CD14-positive monocyte (primary cell): ENCODE results near the gene VPS26B. TPM values are rescaled to one million over a fixed set of nuclear protein-coding genes. Genes with fewer than 3 reads are reported as not detected.

Source experiments
- DNase-seq, 3 donors: peaks; one replicate each; pipeline ENCODE4 v3.0.0-alpha.2; 2011 to 2022
- H2AFZ ChIP-seq: 2 replicates; pipeline ENCODE4 v1.6.0; 2012; ENCODE audit warnings: mild to moderate bottlenecking, low read depth, low read length, inconsistent platforms; ENCODE audit not compliant: insufficient read depth, poor library complexity, severe bottlenecking
- H3K27ac ChIP-seq, 2 donors: 1 replicate in 1 of 2; 2 replicates in 1 of 2; pipeline ENCODE4 v1.5.1; 2012 to 2013; ENCODE audit warnings: low read length in 2 of 2, control low read depth in 1 of 2, inconsistent platforms in 1 of 2, low read depth in 1 of 2, mild to moderate bottlenecking in 1 of 2
- H3K27me3 ChIP-seq, 2 donors: one replicate each; pipeline versions ENCODE4 v1.6.0 to v1.6.1; 2011 to 2013; ENCODE audit warnings: low read length in 2 of 2; ENCODE audit not compliant: control insufficient read depth in 2 of 2, insufficient read depth in 2 of 2
- H3K36me3 ChIP-seq, 2 donors: replicated peaks in 1 of 2; 1 replicate in 1 of 2; 2 replicates in 1 of 2; pipeline versions ENCODE4 v1.5.1 to v1.6.1; 2012 to 2013; ENCODE audit warnings: low read length in 2 of 2, control low read depth in 1 of 2, inconsistent platforms in 1 of 2, mild to moderate bottlenecking in 1 of 2; ENCODE audit not compliant: insufficient read depth in 2 of 2, control insufficient read depth in 1 of 2
- H3K4me1 ChIP-seq, 2 donors: 1 replicate in 1 of 2; 2 replicates in 1 of 2; pipeline versions ENCODE4 v1.5.1 to v1.6.1; 2012 to 2013; ENCODE audit warnings: low read length in 2 of 2, control low read depth in 1 of 2, inconsistent platforms in 1 of 2, mild to moderate bottlenecking in 1 of 2, moderate library complexity in 1 of 2; ENCODE audit not compliant: insufficient read depth in 2 of 2, control insufficient read depth in 1 of 2
- H3K4me2 ChIP-seq: replicated peaks from 2 replicates; pipeline ENCODE3; 2012; ENCODE audit warnings: low read length, moderate library complexity, mild to moderate bottlenecking; ENCODE audit not compliant: poor library complexity, severe bottlenecking; ENCODE audit errors: extremely low read depth
- H3K4me3 ChIP-seq, 3 experiments: fragments of 200-600 bp in 1 of 3; sonication (generic) in 1 of 3; replicated peaks in 1 of 3; 1 replicate in 2 of 3; 2 replicates in 1 of 3; pipeline ENCODE4 v1.5.1; 2011 to 2013; ENCODE audit warnings: low read length in 3 of 3, mild to moderate bottlenecking in 3 of 3, control low read depth in 2 of 3, low read depth in 2 of 3, inconsistent platforms in 1 of 3, moderate library complexity in 1 of 3
- H3K79me2 ChIP-seq: 2 replicates; pipeline ENCODE4 v1.6.0; 2012; ENCODE audit warnings: mild to moderate bottlenecking, control low read depth, inconsistent platforms, low read length, moderate library complexity; ENCODE audit not compliant: insufficient read depth
- H3K9ac ChIP-seq: 2 replicates; pipeline ENCODE4 v1.6.0; 2017; ENCODE audit warnings: low read length, mild to moderate bottlenecking; ENCODE audit not compliant: insufficient read depth, poor library complexity, severe bottlenecking
- H3K9me3 ChIP-seq, 2 donors: replicated peaks in 1 of 2; 1 replicate in 1 of 2; 2 replicates in 1 of 2; pipeline versions ENCODE4 v1.5.1 to v1.6.1; 2012 to 2013; ENCODE audit warnings: low read length in 2 of 2, control low read depth in 1 of 2; ENCODE audit not compliant: control insufficient read depth in 1 of 2, insufficient read depth in 1 of 2
- H4K20me1 ChIP-seq: 2 replicates; pipeline ENCODE4 v1.6.0; 2012; ENCODE audit warnings: mild to moderate bottlenecking, low read length, control low read depth, moderate library complexity; ENCODE audit not compliant: insufficient read depth
- H3K27ac Mint-ChIP-seq, 7 donors: one replicate each; pipeline ENCODE4 v1.8.0; 2020; ENCODE audit warnings: mild to moderate bottlenecking in 7 of 7, mixed read lengths in 7 of 7, moderate library complexity in 6 of 7, inconsistent platforms in 2 of 7
- H3K27me3 Mint-ChIP-seq, 3 donors: one replicate each; pipeline ENCODE4 v1.8.0; 2021 to 2022; ENCODE audit warnings: low read depth in 3 of 3, mild to moderate bottlenecking in 3 of 3, mixed read lengths in 3 of 3, moderate library complexity in 3 of 3, inconsistent platforms in 1 of 3
- H3K36me3 Mint-ChIP-seq, 2 donors: one replicate each; pipeline ENCODE4 v1.8.0; 2020; ENCODE audit warnings: mixed read lengths in 2 of 2, inconsistent platforms in 1 of 2, mild to moderate bottlenecking in 1 of 2
- H3K4me1 Mint-ChIP-seq: one replicate; pipeline ENCODE4 v1.8.0; 2020; ENCODE audit warnings: mild to moderate bottlenecking, mixed read lengths
- H3K4me3 Mint-ChIP-seq, 2 donors: one replicate each; pipeline ENCODE4 v1.8.0; 2020; ENCODE audit warnings: mild to moderate bottlenecking in 2 of 2, mixed read lengths in 2 of 2, moderate library complexity in 1 of 2
- H3K9me3 Mint-ChIP-seq, 7 donors: one replicate each; pipeline ENCODE4 v1.8.0; 2020 to 2022; ENCODE audit warnings: mixed read lengths in 7 of 7, mild to moderate bottlenecking in 6 of 7, moderate library complexity in 6 of 7, inconsistent platforms in 2 of 7
- WGBS: methylation state at CpG from one replicate; pipeline ENCODE4 v1.1.5; 2013; ENCODE audit warnings: missing lambda C conversion rate; ENCODE audit not compliant: insufficient coverage; 5-methylcytosine and 5-hydroxymethylcytosine counted together
- intact Hi-C, 2 donors: fragments of 100-400 bp; cut with micrococcal nuclease; formaldehyde crosslinking; loops; one replicate each; pipeline versions ENCODE4 v1.15.0 to v1.15.1; 2023
- polyA plus RNA-seq, 3 donors: library from polyadenylated mRNA; depleted of rRNA in 1 of 3; unstranded in 2 of 3; stranded (reverse) in 1 of 3; fragments of 300-500 nt in 2 of 3; fragments of >200 nt in 1 of 3; fragmentation: Illumina TruSeq in 2 of 3; gene quantifications; 1 replicate in 2 of 3; 2 replicates in 1 of 3; pipeline ENCODE4 v1.2.3, GENCODE V29; 2012 to 2021
- TF ChIP-seq, protein P1 (sequence below): fragments of 200-600 bp; IDR thresholded peaks from one replicate; pipeline ENCODE4 v1.8.0; 2022; ENCODE audit warnings: antibody characterized with exemption, mild to moderate bottlenecking

Gene VPS26B
- polyA plus RNA-seq, 3 donors, result 30.4 to 38.4 (median 34.3) TPM

DNA sequence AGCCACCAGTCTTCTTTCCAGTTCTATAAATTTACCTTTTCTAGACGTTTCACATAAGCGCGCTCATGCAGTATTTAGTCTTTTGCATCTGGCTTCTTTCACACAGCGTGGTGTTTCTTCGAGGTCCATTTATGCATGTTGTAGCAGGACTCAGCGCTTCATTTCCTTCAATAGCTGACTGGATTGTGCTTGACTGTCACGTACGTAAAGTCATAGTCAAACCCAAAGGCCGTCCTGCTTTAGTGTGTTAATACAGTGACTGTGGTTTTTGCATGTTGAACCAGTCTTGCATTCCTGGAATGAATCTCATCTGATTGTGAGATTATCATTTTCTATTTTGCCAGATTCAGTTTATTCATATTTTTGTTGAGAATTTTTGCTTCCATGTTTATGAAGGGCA is 70.2 kb downstream of the VPS26B start:
- Mint-ChIP-seq H3K27me3 (peaks cover 11 to 25% (median 12%) of the 10 kb centered on the region in 3 donors), H3K4me1 (no peaks in the 10 kb centered on the region), H3K4me3 (no peak overlapping the region), H3K27ac (no peak overlapping the region), H3K9me3 (peaks cover 0 to 3% (median 0%) of the 10 kb centered on the region in 7 donors), H3K36me3 (no peaks in the 10 kb centered on the region)
- no peaks in the 10 kb centered on the region for H3K27me3 ChIP-seq
- H2AFZ ChIP-seq, result no peak overlapping the region
- H3K9ac ChIP-seq, result no peak overlapping the region
- intact Hi-C loops, result no loop called here
- no peak overlapping the region for H3K4me3 ChIP-seq
- no peaks in the 10 kb centered on the region for H3K9me3 ChIP-seq
- no peak overlapping the region for H3K4me2 ChIP-seq
- H3K27ac ChIP-seq, result no peak overlapping the region
- no peaks in the 10 kb centered on the region for H3K36me3 ChIP-seq
- no peaks in the 10 kb centered on the region for H4K20me1 ChIP-seq
- H3K79me2 ChIP-seq, result no peaks in the 10 kb centered on the region
- H3K4me1 ChIP-seq, result no peaks in the 10 kb centered on the region
- WGBS, result 96% methylated on average over 5 of the region's 9 CpGs
- TF ChIP-seq, protein P1, sequence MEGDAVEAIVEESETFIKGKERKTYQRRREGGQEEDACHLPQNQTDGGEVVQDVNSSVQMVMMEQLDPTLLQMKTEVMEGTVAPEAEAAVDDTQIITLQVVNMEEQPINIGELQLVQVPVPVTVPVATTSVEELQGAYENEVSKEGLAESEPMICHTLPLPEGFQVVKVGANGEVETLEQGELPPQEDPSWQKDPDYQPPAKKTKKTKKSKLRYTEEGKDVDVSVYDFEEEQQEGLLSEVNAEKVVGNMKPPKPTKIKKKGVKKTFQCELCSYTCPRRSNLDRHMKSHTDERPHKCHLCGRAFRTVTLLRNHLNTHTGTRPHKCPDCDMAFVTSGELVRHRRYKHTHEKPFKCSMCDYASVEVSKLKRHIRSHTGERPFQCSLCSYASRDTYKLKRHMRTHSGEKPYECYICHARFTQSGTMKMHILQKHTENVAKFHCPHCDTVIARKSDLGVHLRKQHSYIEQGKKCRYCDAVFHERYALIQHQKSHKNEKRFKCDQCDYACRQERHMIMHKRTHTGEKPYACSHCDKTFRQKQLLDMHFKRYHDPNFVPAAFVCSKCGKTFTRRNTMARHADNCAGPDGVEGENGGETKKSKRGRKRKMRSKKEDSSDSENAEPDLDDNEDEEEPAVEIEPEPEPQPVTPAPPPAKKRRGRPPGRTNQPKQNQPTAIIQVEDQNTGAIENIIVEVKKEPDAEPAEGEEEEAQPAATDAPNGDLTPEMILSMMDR, result no peak
- DNase-seq, result no peak

Other genes with a start within 250 kb of the VPS26B start
- under 1 TPM; 0.03 to 0.25 (median 0.12) TPM for gene JAM3, start 155.6 kb upstream of the VPS26B start, polyA plus RNA-seq
- gene NCAPD3, start 704 bp upstream of the VPS26B start, polyA plus RNA-seq, result 10 to 100 TPM in 1 of 3 donors, 1 to 10 TPM in 2; 4.0 to 15.2 (median 6.0) TPM
- 10 to 100 TPM; 36.4 to 65.7 (median 57.6) TPM for gene THYN1, start 28.7 kb downstream of the VPS26B start, polyA plus RNA-seq
- gene ACAD8, start 28.9 kb downstream of the VPS26B start, polyA plus RNA-seq, result 10 to 100 TPM; 16.7 to 37.2 (median 19.3) TPM
- gene GLB1L3, start 51.7 kb downstream of the VPS26B start, polyA plus RNA-seq, result not detected
- not detected for gene GLB1L2, start 107.3 kb downstream of the VPS26B start, polyA plus RNA-seq
- gene B3GAT1, start 187.6 kb downstream of the VPS26B start, polyA plus RNA-seq, result not detected